ENCODE data around the gene ADAM19.

The ADAM19 gene

DNA sequence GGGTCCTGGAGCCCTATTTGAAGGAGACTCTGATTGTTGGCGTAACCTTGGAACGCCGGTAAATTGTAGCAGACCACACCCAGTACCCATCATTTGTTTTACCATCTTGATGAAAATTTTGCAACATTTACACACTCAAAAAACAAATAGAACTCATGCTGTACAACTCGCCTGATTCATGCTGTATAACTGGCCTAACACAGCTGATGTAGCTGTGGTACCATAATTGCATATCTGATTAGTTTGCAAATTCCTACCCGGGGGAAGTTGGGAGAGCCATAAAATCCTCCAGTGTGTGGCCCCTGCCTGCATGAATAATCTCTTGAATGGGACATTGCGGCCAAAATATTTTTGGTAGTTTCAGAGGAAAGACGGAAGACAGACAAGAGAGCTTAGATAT, 105.9 kb downstream of the ADAM19 start:
- DNase-seq (ENCODE audit: low spot score), result no peak
- no peak for TF ChIP-seq CTCF (IDR thresholded peaks at IDR 0.05; ENCODE audit: extremely low read depth, missing control alignments)

GRCh38 chr5:157469073-157469472, 106.5 kb downstream of the ADAM19 start:
- TF ChIP-seq CTCF (IDR thresholded peaks at IDR 0.05; ENCODE audit: extremely low read depth, missing control alignments), result no peak
- DNase-seq (ENCODE audit: low spot score), result no peak

- no peak for TF ChIP-seq CTCF (IDR thresholded peaks at IDR 0.05; ENCODE audit: extremely low read depth, missing control alignments)
- no peak for DNase-seq (ENCODE audit: low spot score)
Observed at GRCh38 chr5:157468293-157468965, 107.1 kb downstream of the ADAM19 start.

- peak; percentile 63 for DNase-seq (ENCODE audit: low spot score)
- no peak for TF ChIP-seq CTCF (IDR thresholded peaks at IDR 0.05; ENCODE audit: extremely low read depth, missing control alignments)
Observed at GRCh38 chr5:157464519-157465171, 110.9 kb downstream of the ADAM19 start.

- no peak for DNase-seq (ENCODE audit: low spot score)
- no peak for TF ChIP-seq CTCF (IDR thresholded peaks at IDR 0.05; ENCODE audit: extremely low read depth, missing control alignments)
Observed at GRCh38 chr5:157463621-157464518, 111.7 kb downstream of the ADAM19 start.

DNA sequence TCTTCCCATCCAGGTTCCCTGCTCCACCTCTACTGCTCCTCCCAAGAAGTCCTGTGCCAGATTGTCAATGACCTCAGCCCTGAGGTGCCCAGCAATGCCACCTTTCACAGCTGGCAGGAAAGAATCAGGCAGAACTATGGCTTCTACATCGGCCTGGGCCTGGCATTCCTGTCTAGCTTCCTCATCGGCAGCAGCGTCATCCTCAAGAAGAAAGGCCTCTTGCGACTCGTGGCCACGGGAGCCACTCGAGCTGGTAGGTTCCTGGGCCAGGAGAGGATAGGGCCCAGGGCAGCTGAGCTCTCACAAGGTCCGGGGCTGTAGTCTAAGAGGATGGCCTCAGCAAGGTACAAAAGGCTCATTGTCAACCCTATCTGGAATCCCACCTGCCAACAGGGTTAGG, 112.5 kb downstream of the ADAM19 start:
- DNase-seq (ENCODE audit: low spot score), result no peak
- TF ChIP-seq CTCF (IDR thresholded peaks at IDR 0.05; ENCODE audit: extremely low read depth, missing control alignments), result no peak

Data from GM20000 (cell line).